HG02623 (cell line): ENCODE measurements around the gene VANGL1.

Experiments used
- ATAC-seq: cut with Tn5 transposase; IDR thresholded peaks from one replicate; pipeline ENCODE4 v1.9.1; 2021; ENCODE audit warnings: moderate library complexity; ENCODE audit not compliant: unreplicated experiment

Gene VANGL1

GRCh38 chr1:115643225-115643624, 1.5 kb downstream of the VANGL1 start:
- no peak for ATAC-seq

DNA sequence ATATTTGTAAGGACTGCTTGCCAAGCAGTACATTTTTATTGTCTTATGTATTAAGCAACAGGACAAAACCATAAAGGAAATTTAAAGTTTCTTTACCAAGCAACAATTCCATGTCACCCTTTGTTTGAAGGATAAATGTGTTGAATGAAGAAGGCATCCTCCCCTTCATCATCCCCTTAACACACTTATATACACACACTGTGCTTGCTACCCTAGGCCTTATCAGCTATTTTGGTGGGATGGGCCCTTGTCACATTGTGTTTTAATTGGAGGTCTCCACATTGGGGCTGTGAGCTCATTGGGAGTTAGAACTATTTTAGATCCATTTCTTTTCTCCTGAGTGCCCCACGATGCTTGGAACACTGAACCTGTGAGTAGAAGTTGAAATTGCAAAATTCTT, 1.9 kb downstream of the VANGL1 start:
- no peak for ATAC-seq

DNA sequence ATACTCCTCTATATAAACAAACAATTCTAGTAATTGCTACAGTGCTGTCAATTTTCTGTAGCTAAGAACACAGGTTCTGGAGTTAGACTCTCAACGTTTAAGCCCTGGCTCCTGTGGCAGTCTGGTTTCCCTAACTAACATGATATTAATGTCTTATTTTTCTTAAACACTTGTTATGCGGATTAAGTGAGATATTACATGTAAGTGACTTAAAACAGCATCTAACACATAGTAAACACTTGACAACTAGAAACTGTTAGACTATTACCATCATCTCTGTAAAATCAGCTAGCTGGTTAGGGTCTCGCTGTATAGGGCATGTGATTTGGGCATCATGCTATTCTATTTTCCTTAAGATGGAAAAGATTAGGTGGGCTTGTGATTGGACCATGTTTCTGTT, 2.3 kb downstream of the VANGL1 start:
- ATAC-seq, result no peak

GRCh38 chr1:115647047-115647446, 5.3 kb downstream of the VANGL1 start:
- ATAC-seq, result no peak

DNA sequence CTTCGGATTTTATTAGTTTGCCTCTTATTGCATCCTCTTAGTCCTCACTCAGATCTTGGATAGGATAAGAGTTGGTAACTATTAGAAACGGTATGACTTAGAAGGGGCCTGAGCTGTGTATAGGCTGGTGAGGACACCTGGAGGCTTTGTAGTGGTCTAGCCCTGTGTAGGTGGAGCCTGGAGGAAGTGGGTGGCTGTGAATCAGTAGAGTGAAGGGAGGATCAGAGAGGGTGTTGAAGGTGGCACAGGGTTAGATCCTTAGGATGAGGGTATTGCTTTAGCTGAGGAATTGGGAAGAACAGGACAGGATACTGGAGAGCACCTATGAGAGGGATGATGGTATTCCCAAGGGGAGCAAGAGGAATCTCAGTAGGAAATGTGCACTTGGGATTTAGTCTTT, 5.7 kb downstream of the VANGL1 start:
- ATAC-seq, result no peak

DNA sequence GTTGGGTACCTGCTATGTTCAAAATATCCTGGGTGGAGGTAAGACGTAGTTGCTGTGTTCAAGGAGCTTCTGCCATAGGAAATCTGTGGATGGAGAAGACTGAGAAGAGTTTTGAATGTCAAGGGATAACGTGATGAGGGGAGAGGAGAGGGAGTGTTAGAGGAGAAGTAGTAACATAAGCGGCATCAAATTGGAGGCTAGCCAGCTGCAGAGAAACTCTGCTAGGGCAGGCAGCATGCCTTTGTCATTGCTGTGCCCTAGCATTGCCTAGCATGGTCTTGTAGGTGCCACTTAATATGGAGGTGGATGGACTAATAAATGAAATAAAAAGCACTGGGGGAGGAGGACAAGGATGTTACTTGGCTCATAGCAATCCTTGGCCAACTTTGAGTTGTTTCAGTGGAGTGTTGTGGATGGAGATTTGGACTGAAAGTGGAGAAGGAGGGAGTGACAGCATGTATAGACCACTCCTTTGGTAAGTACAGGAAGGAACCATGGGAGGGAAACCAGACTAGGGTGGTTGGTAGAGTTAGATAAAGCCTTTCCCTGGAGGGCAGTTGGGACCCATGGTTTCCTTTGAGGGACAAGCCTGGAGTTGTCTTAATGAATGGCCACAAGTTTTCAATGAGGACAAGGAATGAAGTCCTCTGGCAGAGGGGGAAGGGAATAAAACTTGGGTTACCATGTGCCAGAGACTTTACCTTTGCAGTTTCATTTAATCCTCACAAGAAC, 6.3 kb downstream of the VANGL1 start:
- ATAC-seq, result no peak

DNA sequence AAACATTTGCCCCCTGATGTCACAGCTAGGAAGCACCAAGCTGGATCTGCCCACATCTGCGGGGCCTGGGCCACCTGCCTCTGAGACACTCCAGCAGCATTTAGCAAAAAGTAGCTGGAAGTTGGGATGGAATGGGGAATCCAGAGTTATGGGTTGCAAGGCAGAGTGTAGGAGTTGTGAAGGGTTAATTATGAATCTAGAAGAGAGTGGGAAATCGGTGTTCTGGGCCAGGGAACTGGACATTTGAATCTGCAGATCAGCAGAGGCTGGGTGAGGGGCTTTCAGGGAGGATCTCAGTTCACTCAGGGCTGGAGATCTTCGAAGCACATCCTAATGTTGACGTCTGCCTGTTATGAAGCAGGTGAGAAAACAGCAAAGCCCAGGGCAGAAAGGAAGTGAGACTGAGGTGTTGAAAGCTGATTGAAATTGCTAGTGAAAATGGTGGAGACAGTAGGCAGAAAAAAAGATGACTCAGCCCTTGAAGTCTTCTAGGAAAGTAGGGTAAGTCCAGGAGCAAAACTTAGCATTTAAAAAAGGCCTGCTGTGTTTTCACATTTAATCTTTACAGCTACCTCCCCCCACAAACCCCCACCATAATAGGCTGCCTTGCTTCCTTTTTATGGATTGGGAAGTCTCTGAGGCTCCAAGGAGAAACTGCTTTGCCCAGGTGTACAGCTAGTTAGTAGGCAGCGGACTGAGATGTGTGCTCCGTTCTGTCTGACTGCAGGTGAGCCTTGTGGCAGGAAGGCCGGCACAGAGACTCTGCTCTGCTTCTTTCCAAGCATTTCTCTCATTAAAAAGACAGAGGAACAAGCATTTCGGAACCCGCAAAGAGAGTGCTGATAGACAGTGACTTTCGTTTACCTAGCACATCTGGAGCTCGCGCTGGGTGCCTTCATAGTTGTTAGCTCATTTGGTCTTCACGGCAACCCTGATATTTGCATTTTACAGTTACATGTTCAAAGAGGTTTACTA, 7.2 kb downstream of the VANGL1 start:
- ATAC-seq, result peak; percentile 84

DNA sequence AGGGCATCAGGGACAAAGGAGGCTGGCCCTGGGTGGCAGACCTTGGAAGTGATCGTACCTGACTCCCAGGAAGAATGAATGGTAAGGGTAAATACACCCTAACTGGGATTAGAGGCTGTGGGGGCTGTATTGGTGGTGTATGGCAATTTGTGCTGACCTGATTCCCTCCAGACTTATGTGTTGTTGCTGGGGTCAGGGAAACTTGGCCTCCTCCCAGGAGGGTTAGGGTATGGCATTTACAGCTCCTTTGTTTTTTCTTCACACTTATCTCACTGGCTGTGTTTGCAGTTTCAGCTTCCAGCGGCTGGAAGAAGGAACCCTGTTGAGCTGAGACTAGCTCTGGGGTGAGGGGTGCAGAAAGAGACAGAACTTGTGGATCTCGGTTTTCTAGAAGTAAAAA, 8.2 kb downstream of the VANGL1 start:
- ATAC-seq, result no peak

- no peak for ATAC-seq
Measured at GRCh38 chr1:115650961-115651360, 9.2 kb downstream of the VANGL1 start.

- ATAC-seq, result no peak
Measured at GRCh38 chr1:115651391-115651790, 9.6 kb downstream of the VANGL1 start.

DNA sequence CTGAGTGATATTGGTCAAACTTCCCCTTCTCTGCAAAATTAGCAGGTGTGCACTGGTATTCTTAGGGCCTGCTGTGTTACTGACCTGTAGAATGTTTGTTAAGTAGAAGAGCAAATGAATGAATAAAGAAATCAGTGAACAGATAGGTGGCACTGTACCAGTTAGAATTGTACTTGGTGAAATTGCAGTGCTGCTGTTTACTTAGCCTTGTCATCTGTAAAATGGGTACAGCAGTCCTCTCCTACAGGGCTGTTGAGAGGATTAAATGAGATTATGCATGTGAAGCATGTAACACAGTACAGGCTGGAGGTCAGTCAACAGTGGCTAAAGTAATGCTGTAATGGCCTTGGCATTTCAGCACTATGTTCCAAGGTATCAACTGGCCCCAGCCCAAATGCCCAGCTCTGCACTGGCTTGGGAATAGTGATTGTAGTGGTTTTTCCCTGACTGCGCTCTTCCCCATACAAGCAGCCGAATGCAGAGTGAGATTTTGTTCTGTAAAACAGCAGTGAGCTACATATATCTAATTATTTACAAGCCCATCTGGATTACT, 10.5 kb downstream of the VANGL1 start:
- no peak for ATAC-seq

- no peak for ATAC-seq
Measured at GRCh38 chr1:115654125-115654524, 12.4 kb downstream of the VANGL1 start.

DNA sequence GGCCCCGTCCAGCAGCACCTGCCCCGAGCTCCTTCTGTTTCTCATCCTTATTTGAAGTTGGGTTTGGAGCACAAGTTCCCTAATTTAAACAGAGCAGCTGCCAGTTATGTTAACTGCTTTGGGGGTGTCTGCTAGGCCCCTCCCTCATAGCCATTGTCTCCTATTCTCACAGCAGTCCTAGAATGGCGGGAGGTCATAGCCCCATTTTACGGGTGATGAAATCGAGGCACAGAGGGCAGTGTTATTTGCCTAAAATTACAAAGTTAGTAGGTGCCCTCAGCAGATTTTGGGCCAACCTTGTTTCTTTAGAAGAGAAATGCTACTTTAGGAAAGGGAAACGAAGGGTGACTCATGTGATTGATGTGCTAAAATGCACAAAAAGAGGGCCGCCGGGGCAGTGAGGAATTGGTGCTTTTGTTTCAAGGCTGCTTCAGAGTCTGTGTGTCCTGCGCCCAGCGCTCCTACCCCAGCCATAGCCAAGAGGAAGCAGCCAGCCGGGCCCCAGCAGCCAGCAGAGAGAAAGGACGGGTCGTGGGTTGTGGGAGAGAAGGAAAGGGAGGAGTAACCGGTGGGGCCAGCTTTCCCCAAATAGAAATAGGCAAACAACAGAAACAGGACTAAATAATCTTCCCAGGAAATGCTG, 13.0 kb downstream of the VANGL1 start:
- no peak for ATAC-seq

DNA sequence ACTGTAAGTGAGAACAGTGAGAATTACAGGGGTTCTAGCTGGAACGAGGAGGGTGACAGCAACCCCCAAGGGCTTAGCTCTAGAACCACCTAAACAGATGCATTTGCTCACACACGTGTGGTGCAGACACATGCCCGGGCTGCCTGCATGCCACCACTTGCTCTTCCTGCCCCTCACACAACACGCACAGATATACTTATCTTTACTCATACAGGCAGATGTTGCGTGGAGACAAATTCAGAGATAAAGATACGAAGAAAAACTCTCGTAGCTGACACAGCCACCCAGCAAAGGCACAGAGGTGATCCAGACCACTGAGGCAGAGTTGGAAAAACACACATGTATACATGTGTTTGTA, 13.5 kb downstream of the VANGL1 start:
- ATAC-seq, result no peak

- ATAC-seq, result no peak
Measured at GRCh38 chr1:115655916-115656315, 14.1 kb downstream of the VANGL1 start.

- no peak for ATAC-seq
Measured at GRCh38 chr1:115656461-115657077, 14.8 kb downstream of the VANGL1 start.

DNA sequence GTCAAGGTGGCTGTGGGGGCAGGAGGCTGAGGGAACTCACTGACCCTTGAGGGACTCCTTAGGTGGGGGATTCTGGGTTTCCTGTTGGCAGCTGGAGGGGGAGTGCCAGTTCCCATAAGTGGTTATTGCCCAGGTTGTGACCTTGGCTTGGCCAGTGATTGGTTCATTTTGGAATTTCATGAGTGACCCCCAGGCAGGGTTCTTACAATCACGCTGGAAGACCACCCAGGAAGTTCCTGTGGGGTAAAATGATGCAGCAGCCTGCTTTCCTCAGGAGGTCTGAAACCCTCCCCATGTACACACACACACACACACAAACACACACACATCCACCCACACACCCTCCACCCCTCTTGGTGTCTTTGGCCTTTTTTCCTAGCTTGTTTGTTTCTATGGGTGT, 16.9 kb downstream of the VANGL1 start:
- no peak for ATAC-seq

DNA sequence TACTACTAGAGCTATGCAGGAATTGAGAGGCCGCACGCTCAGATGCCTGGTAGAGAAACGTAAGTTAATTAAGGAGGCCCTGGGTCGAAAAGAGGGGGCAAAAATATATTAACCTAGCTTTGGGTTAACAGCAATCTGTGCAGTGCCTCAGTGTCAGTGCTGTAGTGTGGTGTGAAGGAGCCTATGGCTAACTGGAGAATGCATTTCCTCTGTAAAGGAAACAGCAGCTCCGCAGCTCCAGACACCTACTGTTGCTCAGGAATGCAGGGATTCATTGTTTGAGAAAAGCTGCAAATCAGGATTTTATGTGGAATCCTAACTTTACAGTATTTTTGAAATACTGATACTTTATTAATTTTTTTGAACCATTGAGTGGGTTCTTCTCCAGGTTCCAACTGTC, 18.4 kb downstream of the VANGL1 start:
- ATAC-seq, result no peak

DNA sequence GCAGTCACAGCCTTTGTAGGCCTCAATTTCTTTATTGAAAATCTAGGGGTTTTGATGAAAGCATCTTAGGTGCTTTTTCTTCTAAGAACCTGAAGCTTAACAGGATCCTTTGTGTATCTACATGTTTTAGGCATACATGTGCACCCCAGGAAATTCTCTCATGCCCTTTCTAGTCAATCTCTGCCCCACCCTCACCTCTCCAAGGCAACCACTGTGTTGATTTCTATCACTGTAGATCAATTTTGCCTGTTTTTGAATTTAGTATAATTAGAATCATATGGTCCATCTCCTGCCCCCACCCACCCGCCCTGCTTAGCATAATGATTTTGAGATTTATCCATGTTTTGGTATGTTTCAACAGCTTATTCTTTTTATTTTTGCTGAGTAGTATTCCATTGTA, 19.4 kb downstream of the VANGL1 start:
- no peak for ATAC-seq

DNA sequence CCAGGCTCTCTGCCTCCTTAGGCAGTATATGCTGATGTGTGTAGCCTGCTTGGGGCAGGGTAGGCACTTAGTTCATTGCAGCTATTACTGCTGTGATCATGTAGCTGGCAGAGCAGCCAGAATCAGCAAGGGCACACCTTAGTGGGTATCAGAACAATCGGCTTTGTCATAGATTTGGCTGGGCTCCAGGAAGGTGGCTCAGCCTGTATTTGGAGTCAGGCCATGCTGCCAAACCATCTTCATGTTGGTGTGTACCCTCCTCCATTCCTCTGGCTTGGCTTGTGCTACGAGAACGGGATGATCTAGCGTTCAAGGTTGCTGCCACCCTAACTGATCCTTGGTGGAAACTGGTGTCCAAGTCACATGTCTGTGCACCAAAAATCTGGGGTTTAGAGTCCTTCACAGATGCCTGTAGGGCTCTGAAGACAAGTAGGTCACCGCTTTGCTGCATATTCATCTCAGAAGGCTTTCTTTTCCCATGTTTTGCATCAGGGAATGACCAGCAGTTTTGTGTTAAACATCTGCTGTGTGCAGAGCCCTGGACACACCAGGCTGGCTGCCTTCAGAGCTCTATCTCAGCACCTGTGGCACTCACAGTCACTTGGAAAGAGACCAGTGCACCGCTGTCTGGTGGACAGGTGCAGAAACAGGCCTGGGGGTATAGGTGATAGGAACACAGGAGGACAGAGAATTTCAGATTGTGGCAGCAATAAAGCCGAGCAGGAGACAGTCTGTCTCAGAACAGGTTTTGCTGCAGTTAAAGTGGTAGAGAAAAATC, 23.7 kb downstream of the VANGL1 start:
- ATAC-seq, result no peak
